ENCODE data around the gene PCNP.
"Not testable (repeated sequence)": the region's sequence is repeated elsewhere in the genome, so short reads cannot be mapped to it uniquely, and the experiment has no call there.

- not testable (repeated sequence) for TF ChIP-seq CTCF (IDR thresholded peaks at IDR 0.05); POLR2AphosphoS5 (IDR thresholded peaks at IDR 0.05; ENCODE audit: low read depth, low read length); SIN3A (IDR thresholded peaks at IDR 0.05; ENCODE audit: borderline replicate concordance, insufficient read depth, low read depth, low read length); REST (IDR thresholded peaks at IDR 0.05; ENCODE audit: insufficient read depth in 1 of 2, low read depth in 2 of 2, low read length in 1 of 2); TCF7L2 (IDR thresholded peaks at IDR 0.05; ENCODE audit: low read depth, low read length)
Measured at GRCh38 chr3:101553381-101553780, 20.6 kb upstream of the PCNP start.
